ENCODE measurements around the gene BLOC1S4.
"Not testable (repeated sequence)": the region's sequence is repeated elsewhere in the genome, so short reads cannot be mapped to it uniquely, and the experiment has no call there.

Gene BLOC1S4

GRCh38 chr4:6719611-6720179 lies 3.7 kb downstream of the BLOC1S4 start:
- H3K4me3 ChIP-seq (ENCODE audit: low read length): no peak overlapping the region
- no peak for TF ChIP-seq ZNF274 (IDR thresholded peaks at IDR 0.05; ENCODE audit: low read depth, low read length)

GRCh38 chr4:6720202-6720699 lies 4.3 kb downstream of the BLOC1S4 start:
- H3K4me3 ChIP-seq (ENCODE audit: low read length): no peak overlapping the region
- TF ChIP-seq ZNF274 (IDR thresholded peaks at IDR 0.05; ENCODE audit: low read depth, low read length): no peak

- no peak overlapping the region for H3K4me3 ChIP-seq (ENCODE audit: low read length)
- no peak for TF ChIP-seq ZNF274 (IDR thresholded peaks at IDR 0.05; ENCODE audit: low read depth, low read length)
These were observed 5.1 kb downstream of the BLOC1S4 start for GRCh38 chr4:6721121-6721520.

GRCh38 chr4:6722891-6723290 lies 6.9 kb downstream of the BLOC1S4 start:
- no peak for TF ChIP-seq ZNF274 (IDR thresholded peaks at IDR 0.05; ENCODE audit: low read depth, low read length)
- no peak overlapping the region for H3K4me3 ChIP-seq (ENCODE audit: low read length)

- H3K4me3 ChIP-seq (ENCODE audit: low read length): no peak overlapping the region
- TF ChIP-seq ZNF274 (IDR thresholded peaks at IDR 0.05; ENCODE audit: low read depth, low read length): no peak
These were observed 7.9 kb downstream of the BLOC1S4 start for GRCh38 chr4:6723851-6724250.

- TF ChIP-seq ZNF274 (IDR thresholded peaks at IDR 0.05; ENCODE audit: low read depth, low read length): no peak
- H3K4me3 ChIP-seq (ENCODE audit: low read length): no peak overlapping the region
These were observed 8.6 kb downstream of the BLOC1S4 start for GRCh38 chr4:6724421-6725111.

GRCh38 chr4:6725427-6725961 lies 9.5 kb downstream of the BLOC1S4 start:
- H3K4me3 ChIP-seq (ENCODE audit: low read length): not testable (repeated sequence)

- TF ChIP-seq ZNF274 (IDR thresholded peaks at IDR 0.05; ENCODE audit: low read depth, low read length): no peak
- no peak overlapping the region for H3K4me3 ChIP-seq (ENCODE audit: low read length)
These were observed 11.3 kb downstream of the BLOC1S4 start for GRCh38 chr4:6727081-6727942.

- H3K4me3 ChIP-seq (ENCODE audit: low read length): no peak overlapping the region
- no peak for TF ChIP-seq ZNF274 (IDR thresholded peaks at IDR 0.05; ENCODE audit: low read depth, low read length)
These were observed 11.9 kb downstream of the BLOC1S4 start for GRCh38 chr4:6727943-6728250.

- TF ChIP-seq ZNF274 (IDR thresholded peaks at IDR 0.05; ENCODE audit: low read depth, low read length): no peak
- H3K4me3 ChIP-seq (ENCODE audit: low read length): no peak overlapping the region
These were observed 12.5 kb downstream of the BLOC1S4 start for GRCh38 chr4:6728320-6729029.

- H3K4me3 ChIP-seq (ENCODE audit: low read length): no peak overlapping the region
- TF ChIP-seq ZNF274 (IDR thresholded peaks at IDR 0.05; ENCODE audit: low read depth, low read length): no peak
These were observed 14.8 kb downstream of the BLOC1S4 start for GRCh38 chr4:6730603-6731317.

GRCh38 chr4:6731318-6731675 lies 15.3 kb downstream of the BLOC1S4 start:
- TF ChIP-seq ZNF274 (IDR thresholded peaks at IDR 0.05; ENCODE audit: low read depth, low read length): no peak
- no peak overlapping the region for H3K4me3 ChIP-seq (ENCODE audit: low read length)

- H3K4me3 ChIP-seq (ENCODE audit: low read length): no peak overlapping the region
- TF ChIP-seq ZNF274 (IDR thresholded peaks at IDR 0.05; ENCODE audit: low read depth, low read length): no peak
These were observed 15.8 kb downstream of the BLOC1S4 start for GRCh38 chr4:6731780-6732179.
